Chondrocyte (in vitro differentiated cells): ENCODE results near the gene SLC6A6. TPM values are rescaled to one million over a fixed set of nuclear protein-coding genes. Genes with fewer than 3 reads are reported as not detected.

Experiments
- DNase-seq: peaks from one replicate; pipeline ENCODE4 v3.0.0; 2021; ENCODE audit warnings: mixed read lengths, low spot score
- H3K27ac Mint-ChIP-seq: one replicate; pipeline ENCODE4 v1.8.0; 2021; ENCODE audit warnings: mild to moderate bottlenecking, moderate library complexity, mixed read lengths; ENCODE audit not compliant: unreplicated experiment
- H3K27me3 Mint-ChIP-seq: 2 replicates; pipeline ENCODE4 v1.8.0; 2021; ENCODE audit warnings: low read depth, mixed read lengths
- H3K36me3 Mint-ChIP-seq: 2 replicates; pipeline ENCODE4 v1.8.0; 2021; ENCODE audit warnings: low read depth, mixed read lengths
- H3K4me1 Mint-ChIP-seq: 2 replicates; pipeline ENCODE4 v1.8.0; 2021; ENCODE audit warnings: low read depth, mild to moderate bottlenecking, mixed read lengths
- H3K4me3 Mint-ChIP-seq: one replicate; pipeline ENCODE4 v1.8.0; 2021; ENCODE audit warnings: mild to moderate bottlenecking, moderate library complexity, mixed read lengths; ENCODE audit not compliant: unreplicated experiment
- H3K9me3 Mint-ChIP-seq: 2 replicates; pipeline ENCODE4 v1.8.0; 2021; ENCODE audit warnings: low read depth, mixed read lengths
- CTCF ChIP-seq: fragments of 200-600 bp; sonication (generic); IDR thresholded peaks from 2 replicates; pipeline ENCODE4 v1.5.0; 2021; ENCODE audit warnings: antibody characterized with exemption, mild to moderate bottlenecking, moderate library complexity
- total RNA-seq: library from RNA; stranded (reverse); gene quantifications from 3 replicates; pipeline ENCODE4 v1.2.1, GENCODE V29; 2021

The SLC6A6 gene
- total RNA-seq, 1 donor from 2014 or later: 46.0 TPM

GRCh38 chr3:14422016-14422963 is 19.9 kb downstream of the SLC6A6 start:
- no peak overlapping the region for H3K27ac Mint-ChIP-seq

DNA sequence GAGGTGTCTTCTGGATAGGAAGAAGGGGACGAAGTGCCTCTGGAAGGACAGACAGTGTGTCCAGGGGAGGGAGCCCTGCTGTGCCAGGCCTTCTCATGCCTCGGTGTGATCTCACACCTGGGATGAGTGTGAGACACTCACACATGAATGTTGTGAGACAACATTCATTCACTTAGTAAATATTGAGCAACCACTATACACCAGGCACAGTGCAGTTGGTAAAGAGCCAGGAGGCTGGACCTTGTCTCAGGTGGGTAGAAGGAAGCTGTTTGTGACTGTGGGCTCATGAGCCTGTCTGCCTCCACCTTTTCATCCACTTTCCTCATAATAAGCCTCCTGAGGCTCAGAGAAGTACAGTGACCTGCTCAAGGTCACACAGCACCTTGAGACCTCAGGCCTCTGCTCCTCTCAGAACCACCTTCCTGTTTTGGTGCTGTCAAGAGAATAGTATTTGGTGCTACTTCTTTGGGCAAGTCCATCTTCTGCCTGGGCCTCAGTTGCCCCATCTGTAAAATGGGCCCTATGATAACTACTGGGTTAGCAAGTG is 20.9 kb downstream of the SLC6A6 start:
- peaks cover 3% of the 10 kb centered on the region for H3K36me3 Mint-ChIP-seq
- H3K9me3 Mint-ChIP-seq: no peaks in the 10 kb centered on the region
- DNase-seq: no peak
- H3K27me3 Mint-ChIP-seq: no peaks in the 10 kb centered on the region
- no peak for TF ChIP-seq CTCF
- peaks cover 31% of the 10 kb centered on the region for H3K4me1 Mint-ChIP-seq
- H3K4me3 Mint-ChIP-seq: no peak overlapping the region
- no peak overlapping the region for H3K27ac Mint-ChIP-seq

More at GRCh38 chr3:14422016-14422963, 19.9 kb downstream of the SLC6A6 start:
- no peak for TF ChIP-seq CTCF
- H3K4me3 Mint-ChIP-seq: no peak overlapping the region
- peaks cover 22% of the 10 kb centered on the region for H3K4me1 Mint-ChIP-seq
- no peaks in the 10 kb centered on the region for H3K9me3 Mint-ChIP-seq
- no peaks in the 10 kb centered on the region for H3K27me3 Mint-ChIP-seq
- peaks cover 4% of the 10 kb centered on the region for H3K36me3 Mint-ChIP-seq
- no peak for DNase-seq

- no peak overlapping the region for H3K4me3 Mint-ChIP-seq
- H3K36me3 Mint-ChIP-seq: no peaks in the 10 kb centered on the region
- peaks cover 33% of the 10 kb centered on the region for H3K4me1 Mint-ChIP-seq
- no peak overlapping the region for H3K27ac Mint-ChIP-seq
- no peak for TF ChIP-seq CTCF
- no peak for DNase-seq
- no peaks in the 10 kb centered on the region for H3K9me3 Mint-ChIP-seq
- no peaks in the 10 kb centered on the region for H3K27me3 Mint-ChIP-seq
Observed at GRCh38 chr3:14423963-14424362, 21.6 kb downstream of the SLC6A6 start.

- no peak for TF ChIP-seq CTCF
- Mint-ChIP-seq H3K4me3 (no peak overlapping the region), H3K36me3 (no peaks in the 10 kb centered on the region), H3K9me3 (no peaks in the 10 kb centered on the region), H3K27me3 (no peaks in the 10 kb centered on the region), H3K27ac (no peak overlapping the region), H3K4me1 (peaks cover 37% of the 10 kb centered on the region)
- no peak for DNase-seq
Observed at GRCh38 chr3:14424711-14425580, 22.5 kb downstream of the SLC6A6 start.
